GM19467 (cell line): ENCODE results near the gene ATOH8.

Experiments used
- ATAC-seq: cut with Tn5 transposase; IDR thresholded peaks from one replicate; pipeline ENCODE4 v1.9.1; 2021; ENCODE audit warnings: mild to moderate bottlenecking, moderate library complexity; ENCODE audit not compliant: unreplicated experiment

ATOH8 gene

DNA sequence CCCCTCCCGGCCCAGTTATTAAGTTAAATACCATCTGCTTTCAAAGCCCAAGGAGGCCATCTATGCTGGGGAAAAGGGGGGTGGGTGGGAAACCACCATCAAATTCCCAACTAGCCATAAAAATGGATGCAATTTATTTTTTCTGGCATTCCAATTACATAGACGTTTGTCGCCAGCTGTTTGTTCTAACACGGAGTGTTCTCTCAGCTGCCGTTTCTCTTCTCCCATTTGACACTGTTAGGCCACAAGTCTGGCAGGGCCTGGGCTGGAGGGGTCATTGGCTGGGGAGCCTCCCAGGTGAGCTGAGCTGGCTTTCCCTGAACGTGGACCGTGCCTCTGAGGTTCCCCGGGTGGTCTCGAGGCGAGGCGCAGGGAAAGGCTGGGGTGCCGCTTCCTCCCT is 16.6 kb downstream of the ATOH8 start:
- ATAC-seq: no peak

DNA sequence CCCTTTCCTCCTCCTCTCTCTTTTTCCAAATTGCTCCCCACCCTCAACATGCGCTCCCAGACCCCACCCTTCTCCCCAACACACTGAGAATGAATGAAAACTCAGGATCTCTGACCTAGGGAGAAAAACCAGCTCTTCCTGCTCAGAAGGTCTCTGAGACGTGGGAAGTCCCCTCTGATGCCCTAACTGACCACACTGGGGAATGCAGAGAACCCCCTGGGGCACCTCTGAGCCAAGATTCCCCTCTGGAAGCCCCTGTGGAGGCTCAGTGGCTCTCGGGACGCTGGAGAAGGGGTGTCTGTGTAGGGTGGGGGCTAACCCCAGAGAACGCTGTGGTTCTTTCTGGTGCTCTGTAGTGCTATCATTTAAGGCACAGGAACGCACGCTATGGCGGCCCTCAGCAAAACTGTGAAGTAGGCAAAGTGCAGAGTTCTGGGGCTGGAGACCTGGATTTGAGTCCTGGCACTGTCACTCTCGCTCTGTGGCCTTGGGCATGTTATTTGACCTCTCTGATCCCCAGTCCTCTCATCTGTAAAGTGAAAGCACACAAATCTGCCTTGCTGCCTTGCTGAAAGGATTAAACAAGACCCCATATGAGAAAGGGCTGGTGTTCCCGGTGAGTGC is 17.1 kb downstream of the ATOH8 start:
- no peak for ATAC-seq

DNA sequence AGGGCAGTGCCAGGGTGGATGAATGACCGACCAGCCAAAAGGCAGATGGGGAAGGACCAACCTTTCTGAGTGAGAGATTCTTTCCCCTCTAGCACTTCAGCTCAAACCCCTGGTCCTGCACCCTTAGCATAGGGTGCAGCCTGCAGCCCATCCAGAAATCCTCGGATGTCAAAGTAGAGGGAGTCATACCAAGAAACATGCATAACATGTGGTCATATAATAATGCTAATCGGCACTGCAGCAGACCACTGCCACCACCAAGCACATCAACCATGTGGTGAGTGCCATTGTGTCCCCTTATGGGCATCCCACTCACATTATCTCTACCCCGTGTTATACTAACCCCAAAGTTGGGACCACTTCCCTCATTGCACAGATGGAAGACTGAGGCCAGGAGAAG is 17.7 kb downstream of the ATOH8 start:
- ATAC-seq: no peak

GRCh38 chr2:85772019-85772745 is 18.4 kb downstream of the ATOH8 start:
- ATAC-seq: no peak

- ATAC-seq: no peak
These were observed 19.2 kb downstream of the ATOH8 start for GRCh38 chr2:85772841-85773491.

DNA sequence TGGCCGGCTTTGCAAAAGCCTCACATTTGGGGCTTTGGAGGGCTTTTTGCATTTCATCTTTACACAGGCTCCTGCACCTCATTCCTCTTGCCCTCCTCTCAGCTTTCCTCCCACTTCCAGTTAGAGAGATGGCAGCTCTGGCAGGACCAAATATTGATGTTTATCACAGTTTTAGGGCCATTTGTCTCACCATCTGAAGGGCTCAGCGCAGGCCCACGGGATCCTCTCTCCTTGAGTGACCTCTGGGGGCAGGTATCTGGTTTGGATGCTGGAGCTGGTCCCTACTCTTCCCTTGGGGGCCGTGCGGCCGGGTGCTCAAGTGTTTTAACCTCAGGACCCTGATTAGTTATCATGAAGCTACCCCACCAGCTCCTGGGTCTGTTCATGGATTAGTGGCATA is 19.9 kb downstream of the ATOH8 start:
- no peak for ATAC-seq

DNA sequence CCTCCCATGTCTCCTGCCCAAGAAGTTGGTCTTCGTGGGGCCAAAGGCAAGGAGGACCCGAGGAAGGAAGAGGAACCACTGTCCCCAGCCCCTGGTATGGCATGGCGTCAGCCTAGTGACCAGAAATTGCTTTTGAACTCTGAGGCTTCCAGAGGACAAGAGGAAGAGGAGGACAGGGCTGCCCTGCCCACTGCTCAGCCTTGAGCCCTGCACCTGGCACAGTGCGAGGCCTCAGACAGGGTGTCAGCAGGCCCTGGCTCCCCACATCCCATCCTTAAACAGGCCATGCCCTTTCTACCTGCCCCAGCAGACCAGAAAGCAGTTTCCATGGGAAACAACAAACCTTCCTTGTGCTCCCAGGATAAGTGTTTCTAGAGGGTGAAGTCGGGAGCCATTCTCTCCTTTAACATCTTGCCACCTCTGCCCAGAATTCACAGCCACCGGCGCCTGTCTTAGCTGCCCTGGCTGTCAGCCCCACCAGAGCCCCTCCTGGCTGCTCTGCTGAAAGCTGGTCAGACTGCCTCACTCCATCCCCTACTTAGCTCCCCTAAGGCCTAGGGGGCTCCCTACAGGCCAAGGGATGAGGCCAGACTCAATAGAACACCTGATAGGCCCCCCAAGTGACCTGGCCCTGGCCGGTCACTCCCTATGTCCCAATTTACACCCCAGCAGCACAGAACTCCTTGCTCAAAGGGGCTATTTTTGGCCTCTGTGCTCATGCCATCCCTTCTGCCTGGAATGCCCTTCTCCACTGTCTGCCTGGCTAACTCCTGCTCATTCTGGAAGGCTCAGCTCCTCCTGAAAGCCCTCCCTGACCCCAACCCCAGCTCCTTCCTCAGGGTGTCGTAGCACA is 20.6 kb downstream of the ATOH8 start:
- ATAC-seq: no peak

DNA sequence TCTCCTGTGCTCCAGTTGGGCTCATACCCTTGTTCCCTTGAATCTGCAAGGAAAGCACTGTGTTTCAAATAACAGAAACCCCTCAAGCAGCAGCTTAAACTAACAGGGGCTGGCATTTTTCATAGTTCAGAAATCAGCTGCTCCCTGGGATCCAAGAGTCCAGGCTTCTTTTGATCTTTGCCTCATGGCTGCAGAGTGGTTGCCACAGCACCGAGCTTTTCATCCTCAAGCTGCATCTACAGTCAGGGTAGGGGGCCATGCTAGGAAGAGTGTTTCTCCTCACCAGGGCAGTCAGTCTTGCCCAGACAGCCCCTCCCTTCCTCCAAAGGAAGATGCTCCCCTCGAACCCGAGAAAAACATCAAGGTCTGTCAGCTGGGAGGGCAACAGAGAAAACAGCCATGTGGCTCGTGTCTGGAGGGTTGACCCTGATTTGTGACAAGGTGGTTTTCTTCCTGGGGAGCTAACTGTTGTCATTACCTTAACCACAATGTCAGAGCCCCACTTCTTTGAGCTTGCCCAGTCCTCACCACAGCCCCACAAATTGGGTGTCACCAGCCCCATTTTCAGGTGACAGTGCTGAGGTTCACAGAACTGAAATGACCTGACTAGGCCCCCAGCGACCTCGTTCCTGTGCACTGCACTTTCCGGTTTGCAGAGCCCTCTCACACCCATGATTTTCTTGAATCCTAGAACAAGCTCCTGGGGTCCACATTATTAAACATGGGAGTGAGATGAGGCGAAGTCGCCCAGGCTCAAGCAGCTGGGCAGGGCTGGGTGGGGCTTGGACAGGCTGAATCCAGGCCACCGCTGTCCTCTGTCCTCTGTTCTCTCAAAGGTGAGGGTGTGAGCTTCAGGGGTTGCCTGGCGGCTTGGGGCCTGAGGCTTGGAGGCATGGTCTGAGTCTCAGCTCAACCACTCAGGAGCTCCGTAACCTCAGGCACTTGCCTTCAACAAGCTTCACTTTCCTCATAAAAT is 21.9 kb downstream of the ATOH8 start:
- ATAC-seq: no peak

- no peak for ATAC-seq
These were observed 22.9 kb downstream of the ATOH8 start for GRCh38 chr2:85776672-85777071.

- no peak for ATAC-seq
These were observed 23.7 kb downstream of the ATOH8 start for GRCh38 chr2:85777441-85777861.

DNA sequence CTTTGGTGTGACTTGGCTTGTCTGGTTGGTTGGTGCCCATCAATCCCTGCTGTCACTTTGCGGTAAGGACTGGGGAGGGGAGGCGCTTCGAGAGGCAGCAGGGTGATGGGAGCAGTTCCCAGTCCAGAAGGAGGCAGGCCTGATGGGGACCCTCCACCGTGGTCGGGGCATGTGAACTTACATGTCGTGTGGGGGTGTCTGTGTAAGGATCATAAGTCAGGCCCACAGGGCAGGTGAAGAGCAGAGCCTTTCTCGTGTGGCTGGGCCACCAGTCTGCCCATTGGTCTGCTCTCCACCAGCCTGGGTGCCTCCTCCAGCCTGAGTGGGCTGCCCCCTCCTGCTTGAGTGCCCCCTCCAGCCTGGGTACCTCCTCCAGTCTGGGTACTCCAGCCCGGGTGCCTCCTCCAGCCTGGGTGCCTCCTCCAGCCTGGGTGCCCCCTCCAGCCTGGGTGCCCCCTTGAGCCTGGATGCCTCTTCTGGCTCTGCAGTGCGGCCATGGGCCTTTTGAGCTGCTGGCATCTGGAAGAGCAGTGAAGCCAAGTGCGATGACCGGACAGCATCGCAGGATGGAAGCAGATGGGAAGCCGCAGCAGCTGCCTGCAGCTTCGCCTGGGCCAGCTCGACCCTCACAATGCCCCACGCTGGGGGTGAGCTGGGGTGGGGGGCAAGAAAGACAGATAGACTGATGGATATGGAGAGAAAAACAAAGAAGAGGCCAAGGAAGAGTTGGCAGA is 25.0 kb downstream of the ATOH8 start:
- no peak for ATAC-seq

DNA sequence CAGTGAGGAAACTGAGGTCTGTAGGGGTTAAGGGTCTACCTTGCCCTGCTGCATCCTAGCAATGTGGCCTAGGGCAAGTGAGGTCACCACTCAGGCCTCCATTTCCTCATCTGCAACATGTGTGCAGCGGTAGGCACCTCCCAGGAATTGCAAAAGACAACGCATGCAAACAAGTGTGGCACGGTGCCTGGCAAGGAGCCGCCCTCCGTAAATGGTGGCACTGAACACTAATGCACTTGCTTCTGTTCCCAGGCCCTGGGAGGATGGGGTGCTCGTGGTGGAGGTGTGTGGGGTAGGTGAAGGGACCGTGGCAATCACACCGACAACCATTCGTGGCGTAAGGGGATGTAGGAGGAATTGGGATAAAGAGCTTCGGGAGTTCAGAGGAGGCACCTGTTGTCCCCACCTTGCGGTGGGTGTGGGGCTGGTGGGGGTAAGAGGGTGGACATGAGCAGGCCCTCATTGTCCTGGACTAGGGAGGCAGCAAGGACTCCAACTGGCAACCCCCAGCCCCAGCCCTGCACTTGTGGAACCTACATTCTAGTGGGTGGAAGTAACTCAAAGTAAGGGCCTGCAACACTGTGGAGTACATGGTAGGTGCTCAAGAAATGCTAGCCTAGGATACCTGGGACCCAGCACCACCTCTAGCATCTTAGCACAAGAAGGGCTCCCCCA is 26.0 kb downstream of the ATOH8 start:
- no peak for ATAC-seq

DNA sequence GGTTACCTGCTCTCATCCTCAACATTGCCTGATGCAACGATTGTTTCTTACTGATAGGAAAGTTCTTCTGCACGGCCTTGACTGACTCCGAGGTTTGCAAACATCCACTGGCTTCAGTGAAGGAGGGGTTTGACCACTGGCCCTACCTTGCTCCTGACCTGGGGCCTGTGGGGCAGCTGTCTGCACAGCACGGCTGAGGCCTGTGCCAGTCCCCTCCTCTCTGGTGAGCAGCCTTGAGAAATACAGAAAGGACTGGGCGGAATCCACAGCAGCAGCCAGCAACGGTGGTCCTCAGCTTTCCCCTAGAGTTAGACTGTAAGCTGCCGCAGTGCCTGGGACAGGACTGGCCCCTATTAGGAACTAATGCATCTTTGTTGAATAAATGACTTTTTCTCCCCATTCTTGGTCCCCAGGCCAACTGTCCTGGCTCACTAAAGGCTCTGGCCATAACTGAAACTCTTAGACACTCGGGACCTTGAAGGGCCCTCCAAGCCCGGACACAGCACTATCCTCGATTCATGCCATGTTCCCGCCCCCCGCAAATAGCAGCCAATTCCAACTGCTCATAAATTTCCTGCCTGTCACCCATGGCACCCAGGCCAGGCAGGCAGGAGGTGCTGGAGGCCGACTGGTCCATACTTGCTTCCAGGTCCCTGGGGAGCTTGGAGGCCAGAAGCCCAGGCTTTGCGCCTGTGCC is 26.7 kb downstream of the ATOH8 start:
- ATAC-seq: no peak

DNA sequence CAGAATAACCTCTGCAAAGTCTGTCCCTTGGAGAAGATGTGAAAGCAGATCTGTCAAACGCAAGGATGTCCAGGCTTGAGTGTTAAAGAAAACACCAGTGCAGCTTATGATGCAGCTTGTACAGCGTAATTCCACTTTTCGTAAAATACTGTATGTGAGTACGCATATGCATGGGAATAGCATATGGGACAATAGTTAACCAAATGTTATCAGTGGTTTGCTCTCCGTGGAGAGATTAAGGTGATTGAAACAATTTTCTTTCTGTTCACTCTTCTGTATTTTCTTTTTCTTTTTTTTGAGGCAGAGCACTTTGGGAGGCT is 27.2 kb downstream of the ATOH8 start:
- ATAC-seq: no peak

GRCh38 chr2:85783796-85784195 is 30.0 kb downstream of the ATOH8 start:
- ATAC-seq: no peak

DNA sequence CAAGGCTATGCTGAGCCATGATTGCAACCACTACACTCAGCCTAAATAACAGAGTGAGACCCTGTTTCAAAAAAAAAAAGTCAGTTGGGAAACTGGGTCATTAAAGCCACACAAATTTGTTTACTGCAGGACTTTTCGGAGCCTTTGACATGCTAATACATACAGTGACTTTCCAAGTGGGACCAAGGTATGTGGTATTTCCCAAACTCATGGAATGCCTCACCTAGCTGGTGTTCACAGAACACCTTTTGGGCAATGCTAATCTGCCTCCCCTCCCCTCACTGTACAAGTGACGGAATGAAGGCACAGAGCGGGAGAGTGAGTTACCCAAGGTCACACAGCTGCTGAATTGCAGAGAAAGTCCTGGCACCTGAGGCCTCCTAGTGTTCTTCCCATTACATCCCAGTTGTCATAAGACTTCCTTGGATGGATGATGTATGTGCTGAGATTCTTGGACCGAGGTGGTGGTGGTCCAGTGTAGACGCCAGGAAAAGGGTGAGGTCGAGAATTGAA is 30.7 kb downstream of the ATOH8 start:
- ATAC-seq: no peak

GRCh38 chr2:85785027-85785822 is 31.4 kb downstream of the ATOH8 start:
- no peak for ATAC-seq
